SK-N-SH (cell line): Measurements from ENCODE around the gene SIX5. TPM values are rescaled to one million over a fixed set of nuclear protein-coding genes. Genes with fewer than 3 reads are reported as not detected.

ENCODE experiments used
- CTCF ChIA-PET: fragments of 300-600, 350-600 bp; formaldehyde crosslinking; extraction: SDS; loops from one replicate; lab custom pipeline; 2021; lab: Yijun Ruan, JAX
- POLR2A ChIA-PET: fragments of 350-600 bp; sonication (Branson Sonifier 250); formaldehyde crosslinking; extraction: SDS; loops from one replicate; lab custom pipeline; 2020; ENCODE audit warnings: antibody characterized with exemption, inconsistent platforms; lab: Yijun Ruan, JAX
- DNase-seq: peaks from one replicate; pipeline ENCODE4 v3.0.0; 2012
- H2AFZ ChIP-seq: fragments of 200-600 bp; sonication (generic); 2 replicates; pipeline ENCODE4 v1.8.1; 2016; ENCODE audit warnings: antibody characterized with exemption, mild to moderate bottlenecking, low read depth
- H3F3A ChIP-seq: fragments of 200-600 bp; sonication (generic); replicated peaks from 2 replicates; pipeline ENCODE3; 2016; ENCODE audit warnings: antibody characterized with exemption, mild to moderate bottlenecking; ENCODE audit not compliant: insufficient read depth
- H3K27ac ChIP-seq, 2 experiments: fragments of 200-500 bp in 1 of 2; fragments of 200-600 bp in 1 of 2; sonication (Bioruptor generic) in 1 of 2; sonication (generic), shearing (Covaris generic) in 1 of 2; 2 replicates each; pipeline versions ENCODE4 v1.5.1 to v1.6.1; 2014 to 2016; ENCODE audit warnings: low read depth in 2 of 2, inconsistent platforms in 1 of 2, low read length in 1 of 2, mild to moderate bottlenecking in 1 of 2, mixed read lengths in 1 of 2
- H3K27me3 ChIP-seq: fragments of 200-600 bp; sonication (generic), shearing (Covaris generic); 2 replicates; pipeline ENCODE4 v1.6.1; 2016; ENCODE audit warnings: mixed run types; ENCODE audit not compliant: insufficient read depth
- H3K36me3 ChIP-seq, 2 experiments: fragments of 200-500 bp in 1 of 2; fragments of 200-600 bp in 1 of 2; sonication (Bioruptor generic) in 1 of 2; sonication (generic) in 1 of 2; replicated peaks in 1 of 2; 2 replicates each; pipeline versions ENCODE3 to v1.5.1; 2014 to 2016; ENCODE audit warnings: low read length in 1 of 2, mild to moderate bottlenecking in 1 of 2; ENCODE audit not compliant: insufficient read depth in 2 of 2, control insufficient read depth in 1 of 2
- H3K4me1 ChIP-seq, 2 experiments: fragments of 200-500 bp in 1 of 2; fragments of 200-600 bp in 1 of 2; sonication (Bioruptor generic) in 1 of 2; sonication (generic), shearing (Covaris generic) in 1 of 2; 2 replicates each; pipeline versions ENCODE4 v1.5.1 to v1.6.1; 2014 to 2016; ENCODE audit warnings: low read depth in 1 of 2, low read length in 1 of 2, mixed run types in 1 of 2; ENCODE audit not compliant: insufficient read depth in 2 of 2, control insufficient read depth in 1 of 2
- H3K4me2 ChIP-seq: fragments of 200-600 bp; sonication (generic), shearing (Covaris generic); 2 replicates; pipeline ENCODE4 v1.6.1; 2017; ENCODE audit warnings: mixed run types
- H3K4me3 ChIP-seq, 2 experiments: fragments of 200-500 bp in 1 of 2; fragments of 200-600 bp in 1 of 2; sonication (Bioruptor generic) in 1 of 2; sonication (generic), shearing (Covaris generic) in 1 of 2; 2 replicates each; pipeline versions ENCODE4 v1.5.1 to v1.8.1; 2014 to 2016; ENCODE audit warnings: low read depth in 2 of 2, inconsistent platforms in 1 of 2, low read length in 1 of 2, mild to moderate bottlenecking in 1 of 2, mixed read lengths in 1 of 2, moderate library complexity in 1 of 2
- H3K79me2 ChIP-seq: fragments of 200-600 bp; sonication (generic); 2 replicates; pipeline ENCODE4 v1.8.1; 2017; ENCODE audit warnings: mild to moderate bottlenecking; ENCODE audit not compliant: insufficient read depth
- H3K9ac ChIP-seq: fragments of 200-600 bp; sonication (generic); 2 replicates; pipeline ENCODE4 v1.6.1; 2017; ENCODE audit warnings: mixed run types
- H3K9me2 ChIP-seq: fragments of 200-600 bp; sonication (generic); 2 replicates; pipeline ENCODE4 v1.6.1; 2017; ENCODE audit warnings: mixed run types
- H3K9me3 ChIP-seq: fragments of 200-600 bp; sonication (generic); 2 replicates; pipeline ENCODE4 v1.6.1; 2017; ENCODE audit warnings: mixed run types, mild to moderate bottlenecking, moderate library complexity
- H4K20me1 ChIP-seq: fragments of 200-600 bp; sonication (generic); 2 replicates; pipeline ENCODE4 v1.6.1; 2017; ENCODE audit warnings: mild to moderate bottlenecking, mixed run types; ENCODE audit not compliant: insufficient read depth
- ELF1 ChIP-seq: IDR thresholded peaks from 2 replicates; pipeline ENCODE4 v1.4.0; 2012
- EZH2phosphoT487 ChIP-seq: fragments of 200-600 bp; sonication (generic); IDR thresholded peaks from 2 replicates; pipeline ENCODE4 v1.6.1; 2017; ENCODE audit warnings: low read depth, mixed run types, mild to moderate bottlenecking, antibody characterized with exemption, moderate library complexity, borderline replicate concordance
- FOSL2 ChIP-seq: IDR thresholded peaks from 2 replicates; pipeline ENCODE4 v1.4.0; 2012; ENCODE audit warnings: low read depth, mild to moderate bottlenecking, moderate library complexity, borderline replicate concordance
- FOXM1 ChIP-seq: IDR thresholded peaks from 2 replicates; pipeline ENCODE4 v1.4.0; 2012; ENCODE audit warnings: low read depth, mild to moderate bottlenecking
- GABPA ChIP-seq: IDR thresholded peaks from 2 replicates; pipeline ENCODE4 v1.4.0; 2012; ENCODE audit warnings: low read depth, mild to moderate bottlenecking
- GATA2 ChIP-seq: sonication (generic); formaldehyde crosslinking; IDR thresholded peaks from 2 replicates; pipeline ENCODE4 v1.5.0; 2020; ENCODE audit warnings: mild to moderate bottlenecking, missing genetic modification reagents
- IRF3 ChIP-seq: fragments of 150-350 bp; IDR thresholded peaks from 2 replicates; pipeline ENCODE4 v1.6.1; 2016; ENCODE audit warnings: mild to moderate bottlenecking, low read depth, low read length
- NFIC ChIP-seq: IDR thresholded peaks from 2 replicates; pipeline ENCODE4 v1.4.0; 2012; ENCODE audit warnings: borderline replicate concordance
- POLR2AphosphoS5 ChIP-seq: IDR thresholded peaks from 2 replicates; pipeline ENCODE4 v1.6.1; 2012; ENCODE audit warnings: low read depth, low read length
- RCOR1 ChIP-seq: fragments of 150-350 bp; IDR thresholded peaks from 2 replicates; pipeline ENCODE4 v1.6.1; 2017; ENCODE audit warnings: antibody characterized with exemption, low read length
- RFX5 ChIP-seq: IDR thresholded peaks from 2 replicates; pipeline ENCODE4 v1.6.1; 2012; ENCODE audit warnings: mild to moderate bottlenecking, improper control_type of control experiment, low read length
- RXRA ChIP-seq: IDR thresholded peaks from 2 replicates; pipeline ENCODE4 v1.4.0; 2012; ENCODE audit warnings: low read depth, mild to moderate bottlenecking, borderline replicate concordance
- SIN3A ChIP-seq: IDR thresholded peaks from 2 replicates; pipeline ENCODE4 v1.6.1; 2012; ENCODE audit warnings: low read depth, mild to moderate bottlenecking, low read length, moderate library complexity, borderline replicate concordance
- SMC3 ChIP-seq: IDR thresholded peaks from 2 replicates; pipeline ENCODE4 v1.6.1; 2012; ENCODE audit warnings: low read depth, low read length, improper control_type of control experiment
- TCF12 ChIP-seq: IDR thresholded peaks from 2 replicates; pipeline ENCODE4 v1.4.0; 2012
- TEAD4 ChIP-seq: IDR thresholded peaks from 2 replicates; pipeline ENCODE4 v1.4.0; 2012; ENCODE audit warnings: mild to moderate bottlenecking, borderline replicate concordance; ENCODE audit not compliant: insufficient read depth
- USF1 ChIP-seq: IDR thresholded peaks from 2 replicates; pipeline ENCODE4 v1.4.0; 2012; ENCODE audit warnings: low read depth, borderline replicate concordance
- YY1 ChIP-seq: IDR thresholded peaks from 2 replicates; pipeline ENCODE4 v1.4.0; 2012; ENCODE audit warnings: low read depth, mild to moderate bottlenecking
- WGBS: methylation state at CpG from one replicate; pipeline ENCODE4 v1.1.6; 2017; ENCODE audit warnings: low lambda C conversion rate; 5-methylcytosine and 5-hydroxymethylcytosine counted together
- polyA plus RNA-seq, 3 experiments: library from polyadenylated mRNA; depleted of rRNA; stranded (reverse); fragments of >200 nt; gene quantifications; 2 replicates each; pipeline ENCODE4 v1.2.3, GENCODE V29; 2012
- TF ChIP-seq, protein P1 (sequence below): IDR thresholded peaks from 2 replicates; pipeline ENCODE4; 2012
- TF ChIP-seq, protein P2 (sequence below): fragments of 200-600 bp; sonication (generic); IDR thresholded peaks from 2 replicates; pipeline ENCODE4 v1.6.1; 2017; ENCODE audit warnings: antibody characterized with exemption, mild to moderate bottlenecking, moderate library complexity
- TF ChIP-seq, protein P3 (sequence below): IDR thresholded peaks from 2 replicates; pipeline ENCODE4 v1.4.0; 2012; ENCODE audit warnings: low read depth, borderline replicate concordance
- TF ChIP-seq, protein P4 (sequence below): IDR thresholded peaks from 2 replicates; pipeline ENCODE4 v1.4.0; 2012; ENCODE audit warnings: low read depth

Gene SIX5
- polyA plus RNA-seq, 1 of the 3 experiments (the other 2 are of a cell fraction) = 8.4 TPM

DNA sequence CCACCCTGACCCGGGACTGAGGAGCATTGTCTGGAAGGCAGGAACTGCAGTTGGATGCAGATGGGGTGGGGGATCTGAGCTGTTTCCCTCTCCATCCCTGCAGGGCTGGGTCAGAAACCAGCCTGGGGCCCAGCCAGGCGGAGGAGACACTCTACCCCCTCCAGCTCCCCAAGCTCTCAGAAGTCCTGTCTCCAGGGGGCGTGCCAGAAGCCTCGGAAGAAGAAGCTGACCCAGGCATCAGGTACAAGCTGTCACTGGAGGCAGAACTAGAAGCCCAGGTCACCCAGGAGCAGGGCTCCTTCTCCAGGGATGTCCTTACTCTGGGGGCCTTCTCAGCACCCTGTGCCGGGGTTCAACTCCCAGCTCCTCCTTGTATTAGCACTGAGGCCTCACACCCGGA is 15.5 kb downstream of the SIX5 start:
- Histone ChIP-seq H3K9me3 (no peaks in the 10 kb centered on the region), H2AFZ (no peak overlapping the region), H3K36me3 (no peaks in the 10 kb centered on the region), H3K27me3 (no peaks in the 10 kb centered on the region), H3K9ac (no peak overlapping the region), H4K20me1 (no peaks in the 10 kb centered on the region), H3K4me3 (no peak overlapping the region), H3K4me2 (no peak overlapping the region)
- POLR2A ChIA-PET = no interaction called here
- CTCF ChIA-PET = interaction anchor here (1.2 to 2.8 kb wide), 3 partner anchors 13 to 60 kb away, joined by 3 to 9 read pairs (median 6); partner anchors contain the start of gene SIX5
- 83% methylated on average over 3 of the region's 6 CpGs for WGBS
- no peak for TF ChIP-seq SMC3
- TF ChIP-seq GABPA = no peak
- TF ChIP-seq FOSL2 = no peak
- TF ChIP-seq, protein P1, sequence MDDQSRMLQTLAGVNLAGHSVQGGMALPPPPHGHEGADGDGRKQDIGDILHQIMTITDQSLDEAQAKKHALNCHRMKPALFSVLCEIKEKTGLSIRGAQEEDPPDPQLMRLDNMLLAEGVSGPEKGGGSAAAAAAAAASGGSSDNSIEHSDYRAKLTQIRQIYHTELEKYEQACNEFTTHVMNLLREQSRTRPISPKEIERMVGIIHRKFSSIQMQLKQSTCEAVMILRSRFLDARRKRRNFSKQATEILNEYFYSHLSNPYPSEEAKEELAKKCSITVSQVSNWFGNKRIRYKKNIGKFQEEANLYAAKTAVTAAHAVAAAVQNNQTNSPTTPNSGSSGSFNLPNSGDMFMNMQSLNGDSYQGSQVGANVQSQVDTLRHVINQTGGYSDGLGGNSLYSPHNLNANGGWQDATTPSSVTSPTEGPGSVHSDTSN = no peak
- TF ChIP-seq SIN3A = no peak
- no peak for TF ChIP-seq NFIC
- no peak for TF ChIP-seq RCOR1
- no peak for TF ChIP-seq YY1
- no peak for TF ChIP-seq FOXM1
- no peak for TF ChIP-seq ELF1
- TF ChIP-seq POLR2AphosphoS5 = no peak
- no peak for TF ChIP-seq RFX5
- TF ChIP-seq, all 33 proteins: peak for 0
- H3K79me2 ChIP-seq = no peaks in the 10 kb centered on the region
- no peaks in the 10 kb centered on the region for H3K4me1 ChIP-seq
- no peaks in the 10 kb centered on the region for H3K9me2 ChIP-seq
- H3F3A ChIP-seq = no peaks in the 10 kb centered on the region
- DNase-seq = no peak
- no peak overlapping the region for H3K27ac ChIP-seq

GRCh38 chr19:45752639-45753038 is 16.4 kb downstream of the SIX5 start:
- no peaks in the 10 kb centered on the region for H3K4me1 ChIP-seq
- H3K9me2 ChIP-seq = no peaks in the 10 kb centered on the region
- ChIA-PET CTCF (interaction anchor here (0.6 to 2.8 kb wide), 4 partner anchors 12 to 691 kb away, joined by 3 to 9 read pairs (median 4); partner anchors contain the start of gene SIX5), POLR2A (interaction anchor here (0.6 kb wide), 1 partner anchor 40 kb away, joined by 3 read pairs; the partner anchor contains the start of gene DMWD)
- no peaks in the 10 kb centered on the region for H3F3A ChIP-seq
- H2AFZ ChIP-seq = no peak overlapping the region
- H3K79me2 ChIP-seq = no peaks in the 10 kb centered on the region
- no peaks in the 10 kb centered on the region for H3K9me3 ChIP-seq
- no peaks in the 10 kb centered on the region for H3K27me3 ChIP-seq
- H4K20me1 ChIP-seq = no peaks in the 10 kb centered on the region
- DNase-seq = no peak
- no peak overlapping the region for H3K9ac ChIP-seq
- H3K27ac ChIP-seq = no peak overlapping the region
- no peaks in the 10 kb centered on the region for H3K36me3 ChIP-seq
- 87% methylated on average over 12 of the region's 12 CpGs for WGBS
- H3K4me2 ChIP-seq = no peak overlapping the region
- no peak overlapping the region for H3K4me3 ChIP-seq
- TF ChIP-seq SIN3A (no peak), GATA2 (CRISPR knock-in tag) (no peak), RCOR1 (no peak), RXRA (no peak), IRF3 (no peak), ELF1 (no peak), TCF12 (no peak), USF1 (no peak), EZH2phosphoT487 (no peak), FOSL2 (no peak), GABPA (no peak), TEAD4 (no peak)
- TF ChIP-seq, protein P2, sequence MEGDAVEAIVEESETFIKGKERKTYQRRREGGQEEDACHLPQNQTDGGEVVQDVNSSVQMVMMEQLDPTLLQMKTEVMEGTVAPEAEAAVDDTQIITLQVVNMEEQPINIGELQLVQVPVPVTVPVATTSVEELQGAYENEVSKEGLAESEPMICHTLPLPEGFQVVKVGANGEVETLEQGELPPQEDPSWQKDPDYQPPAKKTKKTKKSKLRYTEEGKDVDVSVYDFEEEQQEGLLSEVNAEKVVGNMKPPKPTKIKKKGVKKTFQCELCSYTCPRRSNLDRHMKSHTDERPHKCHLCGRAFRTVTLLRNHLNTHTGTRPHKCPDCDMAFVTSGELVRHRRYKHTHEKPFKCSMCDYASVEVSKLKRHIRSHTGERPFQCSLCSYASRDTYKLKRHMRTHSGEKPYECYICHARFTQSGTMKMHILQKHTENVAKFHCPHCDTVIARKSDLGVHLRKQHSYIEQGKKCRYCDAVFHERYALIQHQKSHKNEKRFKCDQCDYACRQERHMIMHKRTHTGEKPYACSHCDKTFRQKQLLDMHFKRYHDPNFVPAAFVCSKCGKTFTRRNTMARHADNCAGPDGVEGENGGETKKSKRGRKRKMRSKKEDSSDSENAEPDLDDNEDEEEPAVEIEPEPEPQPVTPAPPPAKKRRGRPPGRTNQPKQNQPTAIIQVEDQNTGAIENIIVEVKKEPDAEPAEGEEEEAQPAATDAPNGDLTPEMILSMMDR = no peak
- TF ChIP-seq, protein P3, sequence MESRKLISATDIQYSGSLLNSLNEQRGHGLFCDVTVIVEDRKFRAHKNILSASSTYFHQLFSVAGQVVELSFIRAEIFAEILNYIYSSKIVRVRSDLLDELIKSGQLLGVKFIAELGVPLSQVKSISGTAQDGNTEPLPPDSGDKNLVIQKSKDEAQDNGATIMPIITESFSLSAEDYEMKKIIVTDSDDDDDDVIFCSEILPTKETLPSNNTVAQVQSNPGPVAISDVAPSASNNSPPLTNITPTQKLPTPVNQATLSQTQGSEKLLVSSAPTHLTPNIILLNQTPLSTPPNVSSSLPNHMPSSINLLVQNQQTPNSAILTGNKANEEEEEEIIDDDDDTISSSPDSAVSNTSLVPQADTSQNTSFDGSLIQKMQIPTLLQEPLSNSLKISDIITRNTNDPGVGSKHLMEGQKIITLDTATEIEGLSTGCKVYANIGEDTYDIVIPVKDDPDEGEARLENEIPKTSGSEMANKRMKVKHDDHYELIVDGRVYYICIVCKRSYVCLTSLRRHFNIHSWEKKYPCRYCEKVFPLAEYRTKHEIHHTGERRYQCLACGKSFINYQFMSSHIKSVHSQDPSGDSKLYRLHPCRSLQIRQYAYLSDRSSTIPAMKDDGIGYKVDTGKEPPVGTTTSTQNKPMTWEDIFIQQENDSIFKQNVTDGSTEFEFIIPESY = no peak
- TF ChIP-seq, protein P4, sequence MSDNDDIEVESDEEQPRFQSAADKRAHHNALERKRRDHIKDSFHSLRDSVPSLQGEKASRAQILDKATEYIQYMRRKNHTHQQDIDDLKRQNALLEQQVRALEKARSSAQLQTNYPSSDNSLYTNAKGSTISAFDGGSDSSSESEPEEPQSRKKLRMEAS = no peak
